HG03571 (cell line): ENCODE measurements around the gene POLDIP2.
A peak's percentile ranks its signal among the peaks of the same experiment; 100 is the strongest.

Source experiments
- ATAC-seq: cut with Tn5 transposase; IDR thresholded peaks from one replicate; pipeline ENCODE4 v1.9.1; 2021; ENCODE audit not compliant: unreplicated experiment

POLDIP2 gene

GRCh38 chr17:28390563-28390962, 33.2 kb upstream of the POLDIP2 start:
- ATAC-seq = no peak

DNA sequence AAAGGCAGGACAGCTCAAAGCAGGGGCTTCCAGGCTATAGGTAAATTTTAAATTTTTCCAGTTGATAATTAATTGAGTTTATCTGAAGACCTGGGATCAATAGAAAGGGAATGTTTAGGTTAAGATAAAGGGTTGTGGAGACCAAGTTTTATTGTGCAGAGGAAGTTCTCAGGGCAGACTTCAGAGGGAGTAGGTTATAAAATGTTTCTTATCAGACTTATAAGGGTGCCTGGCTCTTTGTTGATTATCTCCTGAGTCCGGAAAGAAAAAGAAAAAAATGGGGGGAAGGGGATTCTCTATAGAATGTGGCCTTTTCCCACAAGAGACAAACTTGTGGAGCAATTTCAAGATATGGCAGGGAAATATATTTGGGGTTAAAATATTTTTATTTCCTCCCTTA, 32.8 kb upstream of the POLDIP2 start:
- no peak for ATAC-seq

- no peak for ATAC-seq
These were observed 30.8 kb upstream of the POLDIP2 start for GRCh38 chr17:28388106-28388505.

DNA sequence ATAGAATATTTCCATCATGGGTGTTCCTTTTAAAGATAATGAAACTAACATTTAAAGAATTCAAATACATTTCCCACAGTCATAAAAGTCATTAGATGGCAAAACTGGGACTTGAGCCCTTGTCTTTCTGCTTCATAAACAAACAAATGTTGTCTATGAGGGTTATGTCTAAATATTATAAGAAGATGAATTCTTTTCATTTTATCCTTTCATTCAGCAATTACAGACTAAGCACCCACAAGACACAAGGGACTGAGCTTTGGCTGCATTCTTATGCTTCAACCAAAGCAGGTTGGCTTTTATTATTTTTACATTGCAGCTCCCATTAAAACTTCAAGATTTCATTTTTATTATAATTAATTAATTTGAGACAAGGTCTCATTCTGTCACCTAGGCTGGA, 29.1 kb upstream of the POLDIP2 start:
- no peak for ATAC-seq

DNA sequence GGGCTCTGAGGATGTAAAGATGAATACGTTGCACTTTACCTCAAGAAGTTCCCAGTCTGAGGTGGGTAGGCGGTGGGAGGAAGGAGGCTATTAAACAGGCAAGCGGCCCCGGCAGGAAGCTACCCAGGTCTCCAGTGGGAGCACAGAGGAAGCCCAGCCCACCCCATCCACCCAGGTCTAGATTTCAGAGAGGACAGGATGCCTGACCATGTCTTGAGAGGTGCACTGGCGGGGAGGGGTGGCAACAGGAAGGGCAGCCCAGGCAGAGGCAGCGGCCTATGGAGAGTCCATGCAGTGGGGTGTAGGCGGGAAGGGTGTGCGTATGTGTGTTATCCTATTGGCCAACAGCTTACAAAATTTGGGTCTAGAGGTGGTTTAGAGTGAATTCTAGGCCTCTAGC, 28.1 kb upstream of the POLDIP2 start:
- ATAC-seq = no peak

DNA sequence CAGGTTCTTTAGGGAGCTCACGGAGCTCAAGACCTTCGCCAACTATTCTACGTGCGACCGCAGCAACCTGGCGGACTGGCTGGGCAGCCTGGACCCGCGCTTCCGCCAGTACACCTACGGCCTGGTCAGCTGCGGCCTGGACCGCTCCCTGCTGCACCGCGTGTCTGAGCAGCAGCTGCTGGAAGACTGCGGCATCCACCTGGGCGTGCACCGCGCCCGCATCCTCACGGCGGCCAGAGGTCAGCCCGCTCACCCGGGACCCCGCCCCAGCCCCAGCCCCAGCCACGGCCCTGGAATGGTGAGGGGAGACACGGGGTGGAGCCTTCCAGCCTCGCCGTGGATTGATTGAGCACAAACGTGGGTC, 27.7 kb upstream of the POLDIP2 start:
- ATAC-seq = no peak

- peak; percentile 66 for ATAC-seq
These were observed 27.1 kb upstream of the POLDIP2 start for GRCh38 chr17:28384281-28385036.

GRCh38 chr17:28381141-28381825, 24.0 kb upstream of the POLDIP2 start:
- ATAC-seq = no peak

- no peak for ATAC-seq
These were observed 22.8 kb upstream of the POLDIP2 start for GRCh38 chr17:28379814-28380801.

GRCh38 chr17:28372945-28373274, 15.6 kb upstream of the POLDIP2 start:
- ATAC-seq = no peak

DNA sequence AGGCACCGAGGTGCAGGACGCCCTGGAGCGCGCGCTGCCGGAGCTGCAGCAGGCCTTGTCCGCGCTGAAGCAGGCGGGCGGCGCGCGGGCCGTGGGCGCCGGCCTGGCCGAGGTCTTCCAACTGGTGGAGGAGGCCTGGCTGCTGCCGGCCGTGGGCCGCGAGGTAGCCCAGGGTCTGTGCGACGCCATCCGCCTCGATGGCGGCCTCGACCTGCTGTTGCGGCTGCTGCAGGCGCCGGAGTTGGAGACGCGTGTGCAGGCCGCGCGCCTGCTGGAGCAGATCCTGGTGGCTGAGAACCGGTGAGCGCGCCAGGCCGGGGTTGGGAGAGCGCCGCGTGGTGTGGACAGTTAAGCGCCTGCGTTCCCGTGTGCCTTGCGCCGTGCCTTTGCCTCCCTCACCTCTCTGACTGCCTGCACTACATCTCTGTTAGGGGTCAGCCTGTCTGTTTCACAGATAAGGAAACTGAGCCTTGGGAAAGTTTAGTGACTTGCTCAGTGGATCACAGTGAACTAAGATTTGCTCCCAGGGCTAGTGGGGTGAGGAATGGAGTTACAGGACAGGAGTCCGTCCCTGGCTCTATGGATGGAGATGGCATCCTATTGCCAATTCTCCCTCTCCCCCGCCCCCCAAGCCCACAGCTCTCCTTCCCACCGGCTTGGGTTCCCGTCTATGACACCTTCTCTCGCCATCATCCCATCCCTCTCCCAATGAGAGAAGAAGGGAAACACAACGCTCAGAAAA, 15.0 kb upstream of the POLDIP2 start:
- no peak for ATAC-seq

DNA sequence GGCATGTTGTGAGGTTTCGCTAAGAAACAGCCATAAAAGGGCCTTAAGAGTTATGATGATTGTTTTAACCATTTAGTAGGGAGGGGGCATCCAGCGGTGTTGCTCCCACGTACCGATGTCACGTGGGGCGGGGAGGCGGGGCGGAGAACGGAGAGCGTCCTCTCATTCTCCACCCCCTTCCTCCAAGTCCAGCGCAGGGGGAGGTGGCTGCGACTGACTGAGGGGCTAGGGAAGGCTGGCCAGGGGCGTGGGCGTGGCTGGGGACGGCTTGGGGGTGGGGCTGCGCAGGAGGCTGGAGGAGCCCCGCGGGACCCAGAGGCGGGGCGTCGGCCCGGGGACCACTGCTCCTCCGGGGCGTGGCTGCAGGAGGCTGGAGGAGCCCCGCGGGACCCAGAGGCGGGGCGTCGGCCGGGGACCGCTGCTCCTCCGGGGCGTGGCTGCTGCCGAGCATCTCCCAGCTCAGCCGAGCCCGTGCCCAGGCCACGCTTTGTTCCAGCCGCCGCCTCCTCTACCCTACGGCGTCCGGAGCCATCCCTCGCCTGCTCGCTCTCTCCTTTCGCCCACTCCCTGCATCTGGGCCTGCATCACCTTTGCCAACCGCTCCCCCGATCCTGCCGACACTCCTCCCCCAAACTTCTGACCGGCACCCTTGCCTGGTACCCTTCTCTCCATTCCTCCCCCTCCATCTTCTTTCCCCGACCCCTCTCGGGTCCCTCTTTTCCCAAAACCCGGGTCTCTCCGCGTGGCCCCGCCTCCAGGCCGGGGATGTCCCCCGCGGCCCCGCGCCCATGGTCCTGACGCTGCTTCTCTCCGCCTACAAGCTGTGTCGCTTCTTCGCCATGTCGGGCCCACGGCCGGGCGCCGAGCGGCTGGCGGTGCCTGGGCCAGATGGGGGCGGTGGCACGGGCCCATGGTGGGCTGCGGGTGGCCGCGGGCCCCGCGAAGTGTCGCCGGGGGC, 14.2 kb upstream of the POLDIP2 start, which contains the start of gene SARM1:
TSS of gene SARM1 (plus strand) at position 450 of the 958 bp plus-strand sequence. CDS start at position 789, 339 bp downstream.
- ATAC-seq = peak; percentile 68

- no peak for ATAC-seq
These were observed 13.4 kb upstream of the POLDIP2 start for GRCh38 chr17:28370744-28371103.

GRCh38 chr17:28370035-28370743, 12.9 kb upstream of the POLDIP2 start, which contains the start of gene VTN:
VTN (minus strand) TSS chr17:28370307; CDS start chr17:28370203, 104 bp downstream.
- ATAC-seq = no peak

DNA sequence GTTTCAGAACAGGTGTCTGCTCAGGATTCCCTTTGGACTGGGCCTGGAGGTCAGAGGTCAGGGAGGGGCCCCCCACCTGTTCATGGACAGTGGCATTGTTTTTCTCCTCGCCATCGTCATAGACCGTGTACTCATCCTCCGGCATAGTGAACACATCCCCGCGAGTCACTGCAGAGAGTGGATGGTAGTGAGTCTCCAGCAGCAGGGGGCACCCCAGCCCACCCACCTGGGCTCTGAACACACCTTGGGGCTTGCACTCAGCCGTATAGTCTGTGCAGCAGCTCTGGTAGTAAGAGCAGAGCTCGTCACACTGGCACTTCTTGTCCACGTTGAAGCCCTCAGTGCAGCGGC, 12.3 kb upstream of the POLDIP2 start:
- ATAC-seq = no peak

GRCh38 chr17:28368915-28369683, 11.8 kb upstream of the POLDIP2 start:
- ATAC-seq = no peak

DNA sequence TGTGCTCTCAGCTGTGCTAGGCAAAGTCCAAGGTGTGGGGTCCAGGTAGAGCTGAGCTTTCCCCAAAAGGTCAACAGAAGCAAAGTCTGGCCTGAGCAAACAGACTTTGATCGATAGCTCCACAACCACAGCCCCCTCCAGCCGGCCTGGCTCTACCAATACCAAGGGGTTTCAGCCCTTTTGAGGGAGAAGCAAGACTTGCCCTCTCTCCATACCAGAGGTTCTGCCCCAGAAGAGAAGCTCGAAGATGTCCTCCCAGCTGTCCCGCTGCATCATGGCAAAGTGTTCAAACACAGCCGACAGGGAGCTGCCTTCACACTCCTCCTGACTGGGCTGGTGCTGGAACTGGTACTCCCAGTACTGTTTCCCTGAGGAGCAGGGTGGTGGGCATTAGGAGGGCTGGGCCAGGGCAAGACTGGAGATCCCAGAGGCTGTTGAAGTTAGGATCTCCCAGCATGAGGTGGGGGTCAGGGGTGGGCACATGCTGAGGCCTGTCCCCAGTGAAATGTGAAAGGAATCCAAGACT, 11.0 kb upstream of the POLDIP2 start:
- ATAC-seq = no peak

DNA sequence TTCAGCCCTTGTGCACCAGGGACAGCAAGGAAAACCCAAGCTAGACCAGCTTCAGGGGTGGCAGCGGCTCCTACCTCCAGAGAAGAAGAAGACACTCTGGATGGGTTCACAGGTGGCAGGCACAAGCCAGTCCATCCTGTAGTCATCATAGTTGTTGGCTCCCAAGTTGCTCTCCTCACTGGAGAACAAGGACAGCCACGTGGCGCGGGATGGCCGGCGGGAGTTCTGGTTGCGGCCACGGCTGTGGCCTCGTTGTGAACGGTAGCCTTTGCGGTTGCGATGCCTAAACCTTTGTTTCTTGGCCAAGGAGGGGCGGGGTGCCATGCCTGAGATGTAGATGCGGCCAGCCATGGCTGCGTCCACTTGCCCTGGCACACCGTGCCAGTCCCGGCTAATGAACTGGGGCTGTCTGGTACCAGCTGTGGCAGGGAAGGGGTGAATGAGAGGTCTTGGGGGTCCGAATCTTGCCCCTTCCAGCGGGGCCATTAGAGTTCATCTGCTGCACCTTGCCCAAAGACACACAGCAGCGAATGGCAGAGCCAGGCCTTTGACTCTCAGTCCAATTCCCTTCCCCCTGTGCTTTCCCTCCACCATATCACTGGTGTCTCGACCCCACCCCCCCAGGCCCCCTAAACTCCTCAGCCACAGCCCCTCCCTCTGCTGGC, 10.4 kb upstream of the POLDIP2 start:
- no peak for ATAC-seq
